Keratinocyte (primary cell): Measurements from ENCODE around the gene ZNF749.

Source experiments
- CTCF ChIP-seq, 3 experiments: IDR thresholded peaks in 1 of 3; conservative IDR thresholded peaks in 1 of 3; optimal IDR thresholded peaks in 1 of 3; 2 replicates in 2 of 3; 3 replicates in 1 of 3; pipeline versions ENCODE3 to v1.5.1; 2011; ENCODE audit warnings: low read length in 3 of 3, mild to moderate bottlenecking in 3 of 3, moderate library complexity in 2 of 3, control low read depth in 1 of 3, inconsistent platforms in 1 of 3; ENCODE audit not compliant: insufficient read depth in 2 of 3; ENCODE audit errors: extremely low read depth in 1 of 3
- EZH2 ChIP-seq: IDR thresholded peaks from one replicate; pipeline ENCODE4 v1.6.1; 2012; ENCODE audit warnings: inconsistent platforms, mild to moderate bottlenecking, low read length, moderate library complexity

- no peak for TF ChIP-seq CTCF (optimal IDR thresholded peaks at IDR 0.05 in 1 of 3, IDR thresholded peaks at IDR 0.05 in 1 of 3, conservative IDR thresholded peaks at IDR 0.05 in 1 of 3; ENCODE audit: extremely low read depth in 1 of 3, insufficient read depth in 2 of 3, low read length in 3 of 3)
- TF ChIP-seq EZH2: no peak
Measured at GRCh38 chr19:57434386-57435061, 601 bp upstream of the ZNF749 start.
